Measurements from ENCODE around the gene PIGC. TPM values are rescaled to one million over a fixed set of nuclear protein-coding genes. Genes with fewer than 3 reads are reported as not detected.

Gene PIGC
- 10 to 100 TPM; 25.2 to 31.3 TPM for total RNA-seq
- polyA plus RNA-seq (ENCODE audit: insufficient read depth, low read depth, low replicate concordance): 45.6 TPM
- long read RNA-seq, donor 1, transcript PIGC-202 (1 exons, 2,630 nt): minor isoform, 17 of 41 reads
- long read RNA-seq, donor 1, transcript PIGC-201 (2 exons, 1,447 nt): major isoform, 24 of 41 reads
- long read RNA-seq, donor 1, partial matches to known transcripts: 0 of 41 reads
- long read RNA-seq, donor 1, other reads (novel, unspliced or antisense): 0 of 41 reads
- long read RNA-seq, donor 2, transcript PIGC-201 (2 exons, 1,447 nt): major isoform, 13 of 21 reads
- long read RNA-seq, donor 2, transcript PIGC-202 (1 exons, 2,630 nt): minor isoform, 7 of 21 reads
- long read RNA-seq, donor 2, partial matches to known transcripts: 0 of 21 reads
- long read RNA-seq, donor 2, other reads (novel, unspliced or antisense): 0 of 21 reads

GRCh38 chr1:172443666-172444453 is at the start of gene PIGC:
Gene PIGC, minus strand, starts transcription at chr1:172444069. Its CDS starts 1,447 bp downstream, at chr1:172442622.
- Histone ChIP-seq H3K36me3 (ENCODE audit: low read depth, missing control alignments) (no peaks in the 10 kb centered on the region), H3K9me3 (no peaks in the 10 kb centered on the region), H3K27me3 (no peaks in the 10 kb centered on the region), H3K4me3 (peak within 1 kb of the TSS; percentile 98 to 99), H3K27ac (peak within 1 kb of the TSS; percentile 86 to 93), H3K4me1 (peaks cover 3% of the 10 kb centered on the region)
- peak; percentile 95 for DNase-seq
- no peak for TF ChIP-seq POLR2A (IDR thresholded peaks at IDR 0.05)
- TF ChIP-seq, protein P1, sequence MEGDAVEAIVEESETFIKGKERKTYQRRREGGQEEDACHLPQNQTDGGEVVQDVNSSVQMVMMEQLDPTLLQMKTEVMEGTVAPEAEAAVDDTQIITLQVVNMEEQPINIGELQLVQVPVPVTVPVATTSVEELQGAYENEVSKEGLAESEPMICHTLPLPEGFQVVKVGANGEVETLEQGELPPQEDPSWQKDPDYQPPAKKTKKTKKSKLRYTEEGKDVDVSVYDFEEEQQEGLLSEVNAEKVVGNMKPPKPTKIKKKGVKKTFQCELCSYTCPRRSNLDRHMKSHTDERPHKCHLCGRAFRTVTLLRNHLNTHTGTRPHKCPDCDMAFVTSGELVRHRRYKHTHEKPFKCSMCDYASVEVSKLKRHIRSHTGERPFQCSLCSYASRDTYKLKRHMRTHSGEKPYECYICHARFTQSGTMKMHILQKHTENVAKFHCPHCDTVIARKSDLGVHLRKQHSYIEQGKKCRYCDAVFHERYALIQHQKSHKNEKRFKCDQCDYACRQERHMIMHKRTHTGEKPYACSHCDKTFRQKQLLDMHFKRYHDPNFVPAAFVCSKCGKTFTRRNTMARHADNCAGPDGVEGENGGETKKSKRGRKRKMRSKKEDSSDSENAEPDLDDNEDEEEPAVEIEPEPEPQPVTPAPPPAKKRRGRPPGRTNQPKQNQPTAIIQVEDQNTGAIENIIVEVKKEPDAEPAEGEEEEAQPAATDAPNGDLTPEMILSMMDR (IDR thresholded peaks at IDR 0.05): peak; percentile 72 to 83 (median 77)
- intact Hi-C loops (cut with DNase I; ENCODE audit: low total_unique reads): no loop called here
- WGBS, 2 donors: 6 to 8% methylated on average over 16 to 33 of the region's 43 CpGs

GRCh38 chr1:172492421-172492820 is 48.6 kb upstream of the PIGC start:
- WGBS, 2 donors: 67 to 88% methylated on average over 1 of the region's 1 CpG
- no peak for DNase-seq

GRCh38 chr1:172489847-172490246 is 46.0 kb upstream of the PIGC start:
- Histone ChIP-seq H3K4me3 (no peak overlapping the region), H3K4me1 (peaks cover 8% of the 10 kb centered on the region), H3K27ac (no peak overlapping the region), H3K36me3 (ENCODE audit: low read depth, missing control alignments) (no peaks in the 10 kb centered on the region), H3K9me3 (no peaks in the 10 kb centered on the region), H3K27me3 (no peaks in the 10 kb centered on the region)
- no peak for DNase-seq
- 81 to 83% methylated on average over 3 of the region's 3 CpGs for WGBS, 2 donors
- TF ChIP-seq, protein P1 (IDR thresholded peaks at IDR 0.05): no peak
- TF ChIP-seq POLR2A (IDR thresholded peaks at IDR 0.05): no peak
- intact Hi-C loops (cut with DNase I; ENCODE audit: low total_unique reads): no loop called here

More at GRCh38 chr1:172492421-172492820, 48.6 kb upstream of the PIGC start:
- no peaks in the 10 kb centered on the region for H3K27me3 ChIP-seq
- H3K36me3 ChIP-seq (ENCODE audit: low read depth, missing control alignments): no peaks in the 10 kb centered on the region
- H3K27ac ChIP-seq: no peak overlapping the region
- intact Hi-C loops (cut with DNase I; ENCODE audit: low total_unique reads): no loop called here
- no peak overlapping the region for H3K4me3 ChIP-seq
- no peak for TF ChIP-seq POLR2A (IDR thresholded peaks at IDR 0.05)
- TF ChIP-seq, protein P1 (IDR thresholded peaks at IDR 0.05): no peak
- peaks cover 12% of the 10 kb centered on the region for H3K4me1 ChIP-seq
- H3K9me3 ChIP-seq: no peaks in the 10 kb centered on the region

- Histone ChIP-seq H3K27me3 (no peaks in the 10 kb centered on the region), H3K4me3 (no peak overlapping the region), H3K36me3 (ENCODE audit: low read depth, missing control alignments) (no peaks in the 10 kb centered on the region), H3K4me1 (peaks cover 8% of the 10 kb centered on the region), H3K27ac (no peak overlapping the region), H3K9me3 (no peaks in the 10 kb centered on the region)
- TF ChIP-seq, protein P1 (IDR thresholded peaks at IDR 0.05): no peak
- TF ChIP-seq POLR2A (IDR thresholded peaks at IDR 0.05): no peak
- WGBS, 2 donors: 91 to 92% methylated on average over 3 of the region's 3 CpGs
- intact Hi-C loops (cut with DNase I; ENCODE audit: low total_unique reads): no loop called here
- DNase-seq: no peak
These were observed 44.5 kb upstream of the PIGC start for GRCh38 chr1:172488393-172488792.
